ENCODE measurements around the gene ACE.
A peak's percentile ranks its signal among the peaks of the same experiment; 100 is the strongest.

Gene ACE

DNA sequence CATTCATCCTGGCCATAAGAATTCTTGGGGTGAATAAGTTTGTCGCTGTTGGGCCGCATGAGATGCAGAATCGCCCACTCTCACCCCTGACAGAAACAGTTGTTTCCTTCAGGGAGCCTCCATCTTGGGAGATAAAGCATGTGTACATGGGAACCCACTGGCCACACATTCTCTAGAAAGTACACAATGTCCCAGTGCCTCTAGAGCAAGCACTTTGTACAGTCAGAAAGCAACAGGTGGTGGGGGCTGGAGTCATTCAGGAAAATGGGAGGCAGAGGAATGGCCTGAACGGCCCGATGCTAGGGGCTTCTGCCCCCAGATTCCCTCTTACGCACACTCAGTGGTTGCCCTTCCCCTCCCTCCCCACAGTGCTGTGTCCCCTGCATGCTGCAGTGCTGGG, 16.1 kb downstream of the ACE start:
- DNase-seq = no peak

GRCh38 chr17:63493411-63493810, 16.6 kb downstream of the ACE start:
- no peak for DNase-seq

DNA sequence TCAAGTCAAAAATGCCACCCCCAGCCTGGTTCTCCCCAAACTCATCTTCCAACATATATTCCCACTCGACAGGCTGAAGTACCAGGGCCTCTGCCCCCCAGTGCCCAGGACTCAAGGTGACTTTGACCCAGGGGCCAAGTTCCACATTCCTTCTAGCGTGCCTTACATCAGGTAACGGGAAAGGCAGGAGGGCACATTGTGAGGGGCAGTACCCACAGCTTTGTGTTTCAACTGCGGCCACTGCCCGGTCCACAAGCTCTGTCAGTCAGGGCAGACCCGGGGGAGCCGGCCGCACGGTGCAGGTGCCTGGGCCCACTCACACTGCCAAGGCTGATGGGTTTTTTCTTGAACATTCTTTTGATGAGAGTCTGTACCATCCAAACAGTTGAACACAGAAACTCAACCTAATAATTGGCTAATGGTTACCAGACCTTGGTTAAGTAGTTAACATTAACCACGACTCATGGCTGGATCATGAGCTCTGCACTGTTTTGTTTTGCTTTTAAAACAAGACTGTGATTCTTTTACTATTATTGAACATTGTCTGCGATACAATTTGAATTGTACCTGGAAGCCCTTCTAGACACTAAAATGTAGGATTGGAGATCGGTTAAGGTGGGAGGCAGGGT, 17.6 kb downstream of the ACE start:
- no peak for DNase-seq

- no peak for DNase-seq
These were observed 18.6 kb downstream of the ACE start for GRCh38 chr17:63495491-63495890.

GRCh38 chr17:63496177-63496576, 19.3 kb downstream of the ACE start:
- DNase-seq = no peak

- no peak for DNase-seq
These were observed 20.0 kb downstream of the ACE start for GRCh38 chr17:63496663-63497400.

DNA sequence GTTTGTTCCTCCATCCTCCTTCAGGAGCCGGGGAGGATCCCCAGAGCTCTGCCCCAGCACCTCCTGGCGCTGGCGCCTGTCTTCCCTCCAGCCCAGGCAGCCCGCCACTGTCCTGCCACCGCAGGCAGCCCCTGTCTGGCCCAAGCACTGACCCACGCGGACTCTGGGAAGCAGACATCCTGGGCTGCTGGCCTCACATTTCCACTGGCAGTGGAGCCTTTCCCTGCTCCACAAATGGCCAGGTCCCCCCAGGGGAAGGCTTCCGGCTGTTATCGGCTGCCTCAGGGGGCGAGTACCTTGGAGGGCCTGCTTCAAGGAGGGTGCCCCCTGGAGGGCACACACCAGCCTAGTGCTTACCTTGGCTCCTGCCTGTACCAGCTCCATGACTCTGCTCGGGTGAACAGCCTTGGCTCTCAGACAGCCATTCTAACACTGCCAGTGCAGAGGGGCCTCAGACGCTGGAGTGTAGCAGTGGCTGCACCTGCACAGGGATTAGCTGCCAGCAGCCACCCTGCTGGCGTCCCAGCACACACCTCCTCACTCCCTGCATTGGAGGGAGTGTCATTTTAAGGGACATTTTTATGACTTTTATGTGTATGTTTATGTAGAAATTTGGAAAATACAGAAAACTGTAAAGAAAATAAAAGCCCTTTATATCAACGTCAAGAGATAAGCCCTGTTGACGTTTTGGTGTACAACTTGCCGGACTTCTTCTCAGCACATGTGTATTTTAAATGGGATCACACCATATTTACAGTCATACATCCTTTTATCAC, 21.0 kb downstream of the ACE start:
- no peak for DNase-seq

DNA sequence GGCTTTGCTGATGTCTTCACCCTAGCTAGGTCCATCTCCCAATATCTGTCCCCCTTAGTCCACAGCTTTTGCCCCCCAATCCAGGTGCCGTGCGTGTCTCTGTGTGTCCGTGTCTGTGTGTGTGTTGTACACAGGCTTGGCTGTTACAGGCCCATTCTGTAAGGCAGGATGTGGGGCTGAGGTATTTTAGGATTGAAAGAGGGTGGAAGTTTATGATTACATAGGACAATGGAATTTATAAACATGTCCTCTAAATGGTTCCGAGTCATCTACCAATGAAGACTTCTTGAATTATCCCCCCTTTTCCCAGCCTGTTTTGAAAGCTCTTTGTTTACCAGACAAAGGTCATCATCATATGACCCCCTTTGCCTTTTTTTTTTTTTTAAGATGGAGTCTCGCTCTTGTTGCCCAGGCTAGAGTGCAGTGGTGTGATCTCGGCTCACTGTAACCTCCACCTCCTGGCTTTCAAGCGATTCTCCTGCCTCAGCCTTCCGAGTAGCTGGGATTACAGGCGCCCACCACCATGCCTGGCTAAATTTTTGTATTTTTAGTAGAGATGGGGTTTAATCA, 21.9 kb downstream of the ACE start:
- DNase-seq = peak; percentile 42

GRCh38 chr17:63500543-63501390, 23.9 kb downstream of the ACE start:
- peak; percentile 67 for DNase-seq

- DNase-seq = no peak
These were observed 26.5 kb downstream of the ACE start for GRCh38 chr17:63503341-63503705.

DNA sequence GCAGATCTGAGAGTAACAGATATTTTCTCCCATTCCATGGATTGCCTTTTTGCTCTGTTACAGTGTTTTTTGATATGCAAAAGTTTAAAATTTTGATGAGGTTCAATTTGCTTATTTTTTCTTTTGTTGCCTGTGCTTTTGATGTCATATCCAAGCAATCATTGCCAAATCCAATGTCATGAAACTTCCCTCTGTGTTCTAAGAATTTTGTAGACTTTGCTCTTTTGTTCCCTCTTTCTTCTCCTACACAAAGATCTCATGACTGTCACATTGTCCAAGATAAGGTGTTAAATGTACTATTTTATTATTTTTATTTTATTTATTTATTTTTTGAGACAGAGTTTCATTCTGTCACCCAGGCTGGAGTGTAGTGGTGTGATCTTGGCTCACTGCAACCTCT, 27.4 kb downstream of the ACE start:
- DNase-seq = peak; percentile 72

DNA sequence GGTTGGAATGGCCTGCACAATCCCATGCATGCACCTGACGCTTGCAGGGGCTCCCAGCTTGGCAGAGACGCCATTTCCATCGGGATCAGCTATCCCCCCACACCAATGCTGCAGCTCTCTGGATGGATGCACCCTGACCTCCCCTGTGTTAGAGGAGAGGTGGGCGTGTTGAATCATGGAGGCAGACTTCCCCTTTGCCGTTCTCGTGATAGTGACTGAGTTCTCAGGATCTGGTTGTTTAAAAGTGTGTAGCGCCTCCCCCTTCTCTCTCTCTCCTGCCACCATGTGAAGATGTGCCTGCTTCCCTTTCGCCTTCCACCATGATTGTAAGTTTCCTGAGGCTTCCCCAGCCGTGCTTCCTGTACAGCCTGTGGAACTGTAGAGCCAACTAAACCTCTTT, 28.5 kb downstream of the ACE start:
- DNase-seq = peak; percentile 55

DNA sequence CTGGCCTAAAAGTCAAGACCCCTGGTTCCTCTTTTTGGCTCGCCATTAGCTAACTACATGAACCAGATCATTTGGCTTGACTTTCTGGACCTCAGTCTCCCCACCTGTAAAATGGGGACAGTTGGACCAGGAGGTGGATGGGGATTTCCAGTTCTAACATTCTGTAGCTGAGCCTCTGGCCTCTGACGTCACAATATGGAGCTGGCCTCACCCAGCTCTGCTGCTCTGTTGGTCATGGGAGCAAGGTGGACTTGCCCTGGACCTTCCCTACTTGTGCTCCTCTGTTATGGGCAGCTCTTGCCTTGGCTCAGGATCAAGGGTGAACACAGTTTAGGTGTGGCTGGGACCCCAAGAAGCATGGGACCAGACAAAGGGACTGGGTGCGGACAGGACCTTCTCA, 29.8 kb downstream of the ACE start:
- no peak for DNase-seq

DNA sequence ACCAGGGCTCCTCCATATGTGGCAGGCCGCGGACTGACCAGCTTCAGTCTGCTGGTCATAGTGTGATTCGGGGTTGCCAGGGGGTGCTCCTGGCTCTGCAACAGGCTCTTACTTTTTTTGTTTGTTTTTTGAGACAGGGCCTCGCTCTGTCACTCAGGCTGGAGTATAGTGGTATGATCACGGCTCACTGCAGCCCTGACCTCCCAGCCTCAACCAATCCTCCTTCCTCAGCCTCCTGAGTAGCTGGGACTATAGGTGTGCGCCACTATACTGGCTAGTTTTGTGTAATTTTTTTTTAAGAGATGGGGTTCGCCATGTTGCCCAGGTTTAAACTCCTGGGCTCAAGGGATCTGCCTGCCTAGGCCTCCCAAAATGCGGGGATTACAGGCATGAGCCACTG, 34.5 kb downstream of the ACE start:
- DNase-seq = no peak

- DNase-seq = no peak
These were observed 35.5 kb downstream of the ACE start for GRCh38 chr17:63512388-63512787.

DNA sequence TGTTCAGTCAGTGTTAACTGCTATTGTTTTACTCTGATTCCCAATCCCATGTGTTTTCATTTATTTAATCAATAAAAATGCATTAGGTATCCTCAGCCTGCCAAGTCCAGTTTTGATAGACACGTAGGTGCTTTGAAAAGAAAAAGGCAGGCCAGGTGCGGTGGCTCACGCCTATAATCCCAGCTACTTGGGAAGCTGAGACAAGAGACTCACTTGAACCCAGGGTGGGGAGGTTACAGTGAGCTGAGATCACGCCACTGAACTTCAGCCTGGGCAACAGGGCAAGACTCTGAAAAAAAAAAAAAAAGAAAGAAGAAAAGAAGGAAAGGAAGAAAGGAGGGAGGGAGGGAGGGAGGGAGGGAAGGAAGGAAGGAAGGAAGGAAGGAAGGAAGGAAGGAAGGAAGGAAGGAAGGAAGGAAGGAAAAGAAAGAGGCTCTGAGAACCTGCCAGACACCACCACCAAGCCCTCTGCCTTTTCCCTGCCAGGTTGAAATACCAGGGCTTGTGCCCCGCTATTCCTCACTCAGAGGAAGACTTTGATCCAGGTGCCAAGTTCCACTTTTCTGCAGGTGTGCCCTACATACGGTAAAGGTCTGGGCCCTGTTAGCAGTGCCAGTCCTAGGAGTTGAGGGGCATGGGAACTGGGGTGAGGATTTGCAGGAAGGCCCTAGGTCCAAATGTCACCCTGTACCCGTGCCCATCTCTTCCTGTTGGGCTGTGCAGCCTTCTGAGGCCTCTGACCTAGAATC, 36.2 kb downstream of the ACE start:
- no peak for DNase-seq

DNA sequence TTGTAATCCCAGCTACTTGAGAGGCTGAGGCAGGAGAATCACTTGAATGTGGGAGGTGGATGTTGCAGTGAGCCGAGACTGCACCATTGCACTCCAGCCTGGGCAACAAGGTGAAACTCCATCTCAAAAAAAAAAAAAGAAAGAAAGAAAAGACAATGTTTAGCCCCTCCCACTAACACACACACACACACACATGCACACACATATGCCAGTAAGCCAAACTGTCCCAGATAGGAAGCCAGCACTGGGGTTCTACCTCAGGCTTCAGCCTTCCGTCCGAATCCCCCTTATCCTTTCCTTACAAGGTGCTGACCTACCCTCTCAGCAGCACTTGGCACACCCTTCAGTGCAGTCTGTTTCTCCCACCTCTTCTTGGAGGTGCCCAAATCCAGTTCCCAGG, 37.6 kb downstream of the ACE start:
- DNase-seq = no peak

- DNase-seq = no peak
These were observed 38.1 kb downstream of the ACE start for GRCh38 chr17:63514974-63515373.

GRCh38 chr17:63515426-63515825, 38.6 kb downstream of the ACE start:
- no peak for DNase-seq

- DNase-seq = peak; percentile 21
These were observed 40.3 kb downstream of the ACE start for GRCh38 chr17:63516910-63517824.
